Uterus (tissue), 4 donors: ENCODE results near the gene POLR1D. TPM values are rescaled to one million over a fixed set of nuclear protein-coding genes. Genes with fewer than 3 reads are reported as not detected.

ENCODE experiments used
- DNase-seq, 2 donors: peaks; one replicate each; pipeline ENCODE4 v3.0.0-alpha.2; 2019 to 2020
- H3K27ac ChIP-seq, 2 donors: fragments of 200-600 bp; sonication (generic); 1 replicate in 1 of 2; 2 replicates in 1 of 2; pipeline ENCODE4 v1.5.1; 2016 to 2018
- H3K27me3 ChIP-seq, 2 donors: fragments of 200-600 bp; sonication (generic); one replicate each; pipeline ENCODE4 v1.5.1; 2018 to 2019; ENCODE audit warnings: control low read depth in 1 of 2
- H3K36me3 ChIP-seq, 2 donors: fragments of 200-600 bp; sonication (generic); one replicate each; pipeline ENCODE4 v1.5.1; 2019; ENCODE audit warnings: control low read depth in 1 of 2
- H3K4me1 ChIP-seq, 2 donors: fragments of 200-600 bp; sonication (generic); one replicate each; pipeline ENCODE4 v1.5.1; 2018 to 2019; ENCODE audit warnings: control low read depth in 1 of 2
- H3K4me3 ChIP-seq, 2 donors: fragments of 200-600 bp; sonication (generic); 1 replicate in 1 of 2; 2 replicates in 1 of 2; pipeline ENCODE4 v1.5.1; 2018 to 2019; ENCODE audit warnings: mild to moderate bottlenecking in 1 of 2
- H3K9me3 ChIP-seq, 2 donors: fragments of 200-600 bp; sonication (generic); one replicate each; pipeline ENCODE4 v1.5.1; 2019; ENCODE audit warnings: control low read depth in 1 of 2
- CTCF ChIP-seq, 4 experiments: fragments of 200-600 bp in 2 of 4; fragments of 450-650 bp in 2 of 4; sonication (generic) in 2 of 4; IDR thresholded peaks; one replicate each; pipeline ENCODE4 v1.5.1; 2016 to 2019; ENCODE audit warnings: antibody characterized with exemption in 4 of 4, mild to moderate bottlenecking in 2 of 4, moderate library complexity in 1 of 4
- POLR2A ChIP-seq, 2 donors: fragments of 450-650 bp; IDR thresholded peaks; one replicate each; pipeline ENCODE4 v1.6.1; 2016; ENCODE audit warnings: antibody characterized with exemption in 2 of 2, mild to moderate bottlenecking in 1 of 2, moderate library complexity in 1 of 2
- intact Hi-C: fragments of 100-400 bp; cut with DNase I; formaldehyde crosslinking; loops from one replicate; pipeline ENCODE4 v1.15.1; 2023; ENCODE audit warnings: low total_unique reads
- total RNA-seq, 4 donors: library from RNA; depleted of rRNA in 3 of 4; stranded (reverse); fragments of >200 nt in 3 of 4; gene quantifications; one replicate each; pipeline versions ENCODE4 v1.1.0 to v1.2.4, GENCODE V29; 2014 to 2023
- donor health status: DM: yes; HTN: yes; CAD: no.

POLR1D gene
- total RNA-seq, 4 donors from 2014 or later, result 25.9 to 94.9 (median 64.0) TPM

GRCh38 chr13:27657724-27658123 lies 36.0 kb downstream of the POLR1D start:
- no peak for DNase-seq
- intact Hi-C loops, result no loop called here
- no peak for TF ChIP-seq CTCF (IDR thresholded peaks at IDR 0.05)
- no peak for TF ChIP-seq POLR2A (IDR thresholded peaks at IDR 0.05)
- no peaks in the 10 kb centered on the region for H3K4me1 ChIP-seq
- H3K27me3 ChIP-seq, result no peaks in the 10 kb centered on the region
- H3K27ac ChIP-seq, result no peak overlapping the region
- no peaks in the 10 kb centered on the region for H3K9me3 ChIP-seq
- H3K36me3 ChIP-seq, result no peaks in the 10 kb centered on the region
- H3K4me3 ChIP-seq, result no peak overlapping the region

GRCh38 chr13:27658546-27658945 lies 36.9 kb downstream of the POLR1D start:
- no peak for DNase-seq
- Histone ChIP-seq H3K27me3 (no peaks in the 10 kb centered on the region), H3K36me3 (no peaks in the 10 kb centered on the region), H3K27ac (no peak overlapping the region), H3K4me1 (no peaks in the 10 kb centered on the region), H3K4me3 (no peak overlapping the region), H3K9me3 (no peaks in the 10 kb centered on the region)
- intact Hi-C loops, result no loop called here
- TF ChIP-seq CTCF (IDR thresholded peaks at IDR 0.05), result no peak
- TF ChIP-seq POLR2A (IDR thresholded peaks at IDR 0.05), result no peak

- H3K4me3 ChIP-seq, result no peak overlapping the region
- no peaks in the 10 kb centered on the region for H3K9me3 ChIP-seq
- H3K27ac ChIP-seq, result no peak overlapping the region
- no peaks in the 10 kb centered on the region for H3K27me3 ChIP-seq
- no peaks in the 10 kb centered on the region for H3K4me1 ChIP-seq
- intact Hi-C loops, result no loop called here
- H3K36me3 ChIP-seq, result no peaks in the 10 kb centered on the region
- TF ChIP-seq CTCF (IDR thresholded peaks at IDR 0.05) (no peak), POLR2A (IDR thresholded peaks at IDR 0.05) (no peak)
- DNase-seq, result no peak
Observed at GRCh38 chr13:27659145-27659865, 37.6 kb downstream of the POLR1D start.

GRCh38 chr13:27660511-27660910 lies 38.8 kb downstream of the POLR1D start:
- Histone ChIP-seq H3K9me3 (no peaks in the 10 kb centered on the region), H3K4me3 (no peak overlapping the region), H3K36me3 (no peaks in the 10 kb centered on the region), H3K27me3 (no peaks in the 10 kb centered on the region), H3K27ac (no peak overlapping the region), H3K4me1 (no peaks in the 10 kb centered on the region)
- TF ChIP-seq POLR2A (IDR thresholded peaks at IDR 0.05) (no peak), CTCF (IDR thresholded peaks at IDR 0.05) (no peak)
- no peak for DNase-seq
- intact Hi-C loops, result no loop called here

- intact Hi-C loops, result no loop called here
- no peaks in the 10 kb centered on the region for H3K36me3 ChIP-seq
- no peaks in the 10 kb centered on the region for H3K4me1 ChIP-seq
- TF ChIP-seq CTCF (IDR thresholded peaks at IDR 0.05), result no peak
- no peak for TF ChIP-seq POLR2A (IDR thresholded peaks at IDR 0.05)
- no peak overlapping the region for H3K4me3 ChIP-seq
- no peaks in the 10 kb centered on the region for H3K27me3 ChIP-seq
- DNase-seq, result no peak
- H3K27ac ChIP-seq, result no peak overlapping the region
- H3K9me3 ChIP-seq, result no peaks in the 10 kb centered on the region
Observed at GRCh38 chr13:27661017-27661416, 39.3 kb downstream of the POLR1D start.
